ENCODE data around the gene BNIP3.

Gene BNIP3

DNA sequence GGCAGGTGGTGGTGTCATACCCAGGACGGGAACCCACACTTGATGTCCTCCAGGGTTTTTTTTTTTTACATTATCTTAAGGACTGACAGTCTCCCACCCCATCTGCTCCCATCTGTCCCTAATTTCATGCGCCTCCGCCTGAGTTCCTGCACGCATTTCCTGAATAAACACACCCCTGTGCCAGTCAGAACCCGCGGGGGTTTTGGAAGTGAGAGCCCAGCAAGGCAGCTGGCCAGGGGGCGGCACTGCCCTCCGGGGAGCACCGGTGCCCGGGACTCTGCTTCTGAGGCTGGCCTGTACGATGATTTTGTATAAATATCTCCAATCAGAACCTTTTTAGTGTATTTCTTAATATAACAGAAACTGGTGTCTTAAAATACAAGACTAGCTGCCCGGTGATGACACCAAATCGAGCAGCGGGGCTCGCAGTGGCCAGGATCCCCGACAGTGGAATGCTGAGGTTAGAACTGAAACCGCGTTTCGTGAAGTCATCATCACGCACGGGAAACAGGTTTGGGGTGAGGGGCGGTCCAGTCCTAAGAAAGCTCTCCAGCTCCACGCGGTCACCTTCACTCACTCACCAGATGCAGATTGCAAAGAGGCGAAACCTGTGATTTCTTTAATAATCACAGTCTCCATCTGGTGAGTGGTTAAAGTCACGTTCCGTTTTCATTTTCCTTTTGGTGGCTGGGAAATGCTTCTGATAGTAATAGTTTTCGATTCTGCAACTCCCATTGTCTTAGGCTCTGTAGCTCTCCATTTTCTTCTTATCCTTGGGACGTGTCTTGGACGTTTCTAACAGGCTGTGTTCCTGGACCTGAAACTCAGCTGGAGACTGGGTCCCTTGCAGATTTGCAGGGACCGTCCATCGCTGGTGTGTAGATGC is 19.7 kb downstream of the BNIP3 start:
- TF ChIP-seq FOXP2 (optimal IDR thresholded peaks at IDR 0.05; ENCODE audit: borderline replicate concordance, extremely low read depth, extremely low read length, insufficient read depth) = no peak
- TF ChIP-seq SIN3A (IDR thresholded peaks at IDR 0.05; ENCODE audit: borderline replicate concordance, insufficient read depth, low read length) = no peak
- no peak for TF ChIP-seq POLR2AphosphoS5 (IDR thresholded peaks at IDR 0.05; ENCODE audit: low read depth, low read length)
- no peak for TF ChIP-seq TAF1 (IDR thresholded peaks at IDR 0.05; ENCODE audit: borderline replicate concordance, insufficient read depth, low read length)
- TF ChIP-seq, protein P1, sequence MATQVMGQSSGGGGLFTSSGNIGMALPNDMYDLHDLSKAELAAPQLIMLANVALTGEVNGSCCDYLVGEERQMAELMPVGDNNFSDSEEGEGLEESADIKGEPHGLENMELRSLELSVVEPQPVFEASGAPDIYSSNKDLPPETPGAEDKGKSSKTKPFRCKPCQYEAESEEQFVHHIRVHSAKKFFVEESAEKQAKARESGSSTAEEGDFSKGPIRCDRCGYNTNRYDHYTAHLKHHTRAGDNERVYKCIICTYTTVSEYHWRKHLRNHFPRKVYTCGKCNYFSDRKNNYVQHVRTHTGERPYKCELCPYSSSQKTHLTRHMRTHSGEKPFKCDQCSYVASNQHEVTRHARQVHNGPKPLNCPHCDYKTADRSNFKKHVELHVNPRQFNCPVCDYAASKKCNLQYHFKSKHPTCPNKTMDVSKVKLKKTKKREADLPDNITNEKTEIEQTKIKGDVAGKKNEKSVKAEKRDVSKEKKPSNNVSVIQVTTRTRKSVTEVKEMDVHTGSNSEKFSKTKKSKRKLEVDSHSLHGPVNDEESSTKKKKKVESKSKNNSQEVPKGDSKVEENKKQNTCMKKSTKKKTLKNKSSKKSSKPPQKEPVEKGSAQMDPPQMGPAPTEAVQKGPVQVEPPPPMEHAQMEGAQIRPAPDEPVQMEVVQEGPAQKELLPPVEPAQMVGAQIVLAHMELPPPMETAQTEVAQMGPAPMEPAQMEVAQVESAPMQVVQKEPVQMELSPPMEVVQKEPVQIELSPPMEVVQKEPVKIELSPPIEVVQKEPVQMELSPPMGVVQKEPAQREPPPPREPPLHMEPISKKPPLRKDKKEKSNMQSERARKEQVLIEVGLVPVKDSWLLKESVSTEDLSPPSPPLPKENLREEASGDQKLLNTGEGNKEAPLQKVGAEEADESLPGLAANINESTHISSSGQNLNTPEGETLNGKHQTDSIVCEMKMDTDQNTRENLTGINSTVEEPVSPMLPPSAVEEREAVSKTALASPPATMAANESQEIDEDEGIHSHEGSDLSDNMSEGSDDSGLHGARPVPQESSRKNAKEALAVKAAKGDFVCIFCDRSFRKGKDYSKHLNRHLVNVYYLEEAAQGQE (IDR thresholded peaks at IDR 0.05; ENCODE audit: insufficient read depth in 1 of 2, low read depth in 2 of 2, low read length in 2 of 2) = no peak

DNA sequence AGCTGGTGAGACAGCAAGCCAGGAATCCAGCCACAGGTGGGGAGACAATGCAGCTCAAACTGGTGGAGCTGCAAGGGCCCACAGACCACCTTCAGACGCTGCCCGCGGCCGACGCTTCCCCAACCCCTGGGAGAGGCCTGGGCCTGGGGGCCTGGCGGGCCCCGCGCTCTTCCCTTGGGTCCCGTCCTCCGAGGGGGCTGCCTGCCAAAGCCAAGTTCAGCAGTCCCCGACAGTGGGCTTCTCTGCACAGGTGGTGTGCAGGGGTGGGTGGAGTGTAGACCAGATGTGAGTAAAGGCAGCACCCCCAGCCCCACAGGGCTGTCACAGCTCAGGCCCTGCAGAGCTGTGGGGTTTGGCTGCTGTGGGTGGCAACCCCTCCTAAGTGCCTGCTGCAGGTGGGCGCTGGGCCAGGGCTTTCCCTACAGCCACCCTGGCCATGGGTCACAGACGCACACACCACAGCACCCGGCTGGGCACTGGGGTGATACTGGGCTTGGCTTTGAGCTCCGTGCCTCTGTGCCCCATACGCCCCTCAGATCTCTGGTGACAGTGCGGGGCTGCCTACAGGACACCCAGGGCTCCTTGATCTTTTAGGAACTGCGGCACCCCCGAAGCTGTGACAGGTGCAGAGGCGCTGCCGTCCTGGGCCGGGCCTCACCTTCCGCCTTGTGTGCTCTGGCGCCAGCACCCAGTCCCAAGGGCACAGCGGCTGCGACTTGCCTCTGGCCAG is 20.5 kb downstream of the BNIP3 start:
- TF ChIP-seq SIN3A (IDR thresholded peaks at IDR 0.05; ENCODE audit: borderline replicate concordance, insufficient read depth, low read length) (no peak), POLR2AphosphoS5 (IDR thresholded peaks at IDR 0.05; ENCODE audit: low read depth, low read length) (no peak), TAF1 (IDR thresholded peaks at IDR 0.05; ENCODE audit: borderline replicate concordance, insufficient read depth, low read length) (no peak), FOXP2 (optimal IDR thresholded peaks at IDR 0.05; ENCODE audit: borderline replicate concordance, extremely low read depth, extremely low read length, insufficient read depth) (no peak)
- TF ChIP-seq, protein P1 (IDR thresholded peaks at IDR 0.05; ENCODE audit: insufficient read depth in 1 of 2, low read depth in 2 of 2, low read length in 2 of 2) = no peak

DNA sequence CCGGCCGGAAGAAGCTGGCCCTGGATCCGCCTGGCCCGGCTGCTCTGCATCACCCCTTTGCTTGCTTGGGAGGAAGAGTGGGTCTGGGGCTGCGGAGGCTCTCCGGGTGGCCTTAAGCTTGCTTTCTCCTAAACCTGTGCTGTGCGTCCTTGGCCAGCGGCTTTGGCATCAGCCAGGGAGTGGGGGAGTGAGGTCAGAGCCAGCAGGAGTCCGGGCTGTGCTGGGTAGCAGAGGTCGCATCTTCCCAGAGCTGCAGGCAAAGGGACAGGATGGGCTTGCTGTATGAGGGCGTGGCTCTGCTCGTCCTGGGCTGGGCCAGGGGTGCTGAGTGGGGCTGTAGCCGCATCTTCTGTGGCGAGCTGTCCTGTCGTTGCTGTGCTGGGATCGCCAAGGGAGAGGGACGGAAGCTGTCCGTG is 21.1 kb downstream of the BNIP3 start:
- TF ChIP-seq, protein P1 (IDR thresholded peaks at IDR 0.05; ENCODE audit: insufficient read depth in 1 of 2, low read depth in 2 of 2, low read length in 2 of 2) = no peak
- no peak for TF ChIP-seq FOXP2 (optimal IDR thresholded peaks at IDR 0.05; ENCODE audit: borderline replicate concordance, extremely low read depth, extremely low read length, insufficient read depth)
- no peak for TF ChIP-seq POLR2AphosphoS5 (IDR thresholded peaks at IDR 0.05; ENCODE audit: low read depth, low read length)
- no peak for TF ChIP-seq SIN3A (IDR thresholded peaks at IDR 0.05; ENCODE audit: borderline replicate concordance, insufficient read depth, low read length)
- TF ChIP-seq TAF1 (IDR thresholded peaks at IDR 0.05; ENCODE audit: borderline replicate concordance, insufficient read depth, low read length) = no peak

DNA sequence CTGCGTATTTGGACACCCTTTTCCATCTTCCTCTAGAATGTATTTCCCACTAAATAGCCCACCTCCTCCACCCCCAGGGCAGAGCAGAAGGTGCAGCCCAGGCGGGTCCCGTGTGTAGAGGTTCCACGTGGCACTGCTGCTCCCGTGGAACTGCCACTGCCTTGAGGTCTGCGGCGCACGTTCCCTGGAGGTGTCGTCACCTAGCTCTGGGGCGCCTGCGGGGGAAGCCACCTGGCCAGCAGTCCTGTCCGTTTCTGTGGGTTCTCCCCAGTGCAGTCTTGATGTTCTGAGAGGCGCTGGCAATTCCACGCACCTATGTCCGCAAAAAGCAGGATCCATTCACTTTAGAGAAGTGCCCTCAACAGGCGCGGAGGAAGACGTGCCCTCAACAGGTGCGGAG is 21.9 kb downstream of the BNIP3 start:
- TF ChIP-seq SIN3A (IDR thresholded peaks at IDR 0.05; ENCODE audit: borderline replicate concordance, insufficient read depth, low read length) (no peak), TAF1 (IDR thresholded peaks at IDR 0.05; ENCODE audit: borderline replicate concordance, insufficient read depth, low read length) (no peak), FOXP2 (optimal IDR thresholded peaks at IDR 0.05; ENCODE audit: borderline replicate concordance, extremely low read depth, extremely low read length, insufficient read depth) (no peak), POLR2AphosphoS5 (IDR thresholded peaks at IDR 0.05; ENCODE audit: low read depth, low read length) (no peak)

DNA sequence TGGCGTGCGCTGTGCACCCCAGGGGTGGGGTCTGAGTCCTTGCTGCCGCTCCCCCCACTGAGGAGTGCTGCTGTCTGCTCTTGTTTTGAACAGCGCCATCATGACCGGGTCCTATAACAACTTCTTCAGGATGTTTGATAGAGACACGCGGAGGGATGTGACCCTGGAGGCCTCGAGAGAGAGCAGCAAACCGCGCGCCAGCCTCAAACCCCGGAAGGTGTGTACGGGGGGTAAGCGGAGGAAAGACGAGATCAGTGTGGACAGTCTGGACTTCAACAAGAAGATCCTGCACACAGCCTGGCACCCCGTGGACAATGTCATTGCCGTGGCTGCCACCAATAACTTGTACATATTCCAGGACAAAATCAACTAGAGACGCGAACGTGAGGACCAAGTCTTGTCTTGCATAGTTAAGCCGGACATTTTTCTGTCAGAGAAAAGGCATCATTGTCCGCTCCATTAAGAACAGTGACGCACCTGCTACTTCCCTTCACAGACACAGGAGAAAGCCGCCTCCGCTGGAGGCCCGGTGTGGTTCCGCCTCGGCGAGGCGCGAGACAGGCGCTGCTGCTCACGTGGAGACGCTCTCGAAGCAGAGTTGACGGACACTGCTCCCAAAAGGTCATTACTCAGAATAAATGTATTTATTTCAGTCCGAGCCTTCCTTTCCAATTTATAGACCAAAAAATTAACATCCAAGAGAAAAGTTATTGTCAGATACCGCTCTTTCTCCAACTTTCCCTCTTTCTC is 26.0 kb downstream of the BNIP3 start:
- no peak for TF ChIP-seq POLR2AphosphoS5 (IDR thresholded peaks at IDR 0.05; ENCODE audit: low read depth, low read length)
- TF ChIP-seq TAF1 (IDR thresholded peaks at IDR 0.05; ENCODE audit: borderline replicate concordance, insufficient read depth, low read length) = no peak
- no peak for TF ChIP-seq FOXP2 (optimal IDR thresholded peaks at IDR 0.05; ENCODE audit: borderline replicate concordance, extremely low read depth, extremely low read length, insufficient read depth)
- TF ChIP-seq, protein P1 (IDR thresholded peaks at IDR 0.05; ENCODE audit: insufficient read depth in 1 of 2, low read depth in 2 of 2, low read length in 2 of 2) = no peak
- no peak for TF ChIP-seq SIN3A (IDR thresholded peaks at IDR 0.05; ENCODE audit: borderline replicate concordance, insufficient read depth, low read length)

Measured in PFSK-1 (cell line).